Measurements from ENCODE around the gene SLC34A2.

SLC34A2 gene

DNA sequence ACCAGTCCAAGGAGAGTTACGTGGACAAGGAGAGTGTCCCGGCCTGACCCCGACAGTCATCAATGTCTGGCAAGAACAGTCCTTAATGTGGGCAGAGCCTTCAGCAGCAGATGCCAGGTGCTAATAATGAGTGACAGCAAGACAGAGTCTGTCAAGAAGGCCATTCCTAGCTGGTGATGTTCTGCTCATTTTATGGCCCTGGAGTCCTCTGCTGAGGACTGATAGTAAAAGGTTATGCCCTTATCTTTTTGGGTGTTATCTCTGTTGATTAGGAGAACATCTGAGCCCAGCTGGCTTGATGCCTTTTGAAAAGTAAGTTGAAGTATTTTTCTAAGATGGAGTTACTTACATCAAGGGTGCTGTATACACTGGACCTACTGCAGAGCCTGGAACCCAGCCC, 67.3 kb downstream of the SLC34A2 start:
- Histone ChIP-seq H3K4me3 (no peak overlapping the region), H3K27ac (no peak overlapping the region)
- no peak for DNase-seq (ENCODE audit: low spot score)
- TF ChIP-seq, protein P1, sequence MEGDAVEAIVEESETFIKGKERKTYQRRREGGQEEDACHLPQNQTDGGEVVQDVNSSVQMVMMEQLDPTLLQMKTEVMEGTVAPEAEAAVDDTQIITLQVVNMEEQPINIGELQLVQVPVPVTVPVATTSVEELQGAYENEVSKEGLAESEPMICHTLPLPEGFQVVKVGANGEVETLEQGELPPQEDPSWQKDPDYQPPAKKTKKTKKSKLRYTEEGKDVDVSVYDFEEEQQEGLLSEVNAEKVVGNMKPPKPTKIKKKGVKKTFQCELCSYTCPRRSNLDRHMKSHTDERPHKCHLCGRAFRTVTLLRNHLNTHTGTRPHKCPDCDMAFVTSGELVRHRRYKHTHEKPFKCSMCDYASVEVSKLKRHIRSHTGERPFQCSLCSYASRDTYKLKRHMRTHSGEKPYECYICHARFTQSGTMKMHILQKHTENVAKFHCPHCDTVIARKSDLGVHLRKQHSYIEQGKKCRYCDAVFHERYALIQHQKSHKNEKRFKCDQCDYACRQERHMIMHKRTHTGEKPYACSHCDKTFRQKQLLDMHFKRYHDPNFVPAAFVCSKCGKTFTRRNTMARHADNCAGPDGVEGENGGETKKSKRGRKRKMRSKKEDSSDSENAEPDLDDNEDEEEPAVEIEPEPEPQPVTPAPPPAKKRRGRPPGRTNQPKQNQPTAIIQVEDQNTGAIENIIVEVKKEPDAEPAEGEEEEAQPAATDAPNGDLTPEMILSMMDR (IDR thresholded peaks at IDR 0.05): no peak

DNA sequence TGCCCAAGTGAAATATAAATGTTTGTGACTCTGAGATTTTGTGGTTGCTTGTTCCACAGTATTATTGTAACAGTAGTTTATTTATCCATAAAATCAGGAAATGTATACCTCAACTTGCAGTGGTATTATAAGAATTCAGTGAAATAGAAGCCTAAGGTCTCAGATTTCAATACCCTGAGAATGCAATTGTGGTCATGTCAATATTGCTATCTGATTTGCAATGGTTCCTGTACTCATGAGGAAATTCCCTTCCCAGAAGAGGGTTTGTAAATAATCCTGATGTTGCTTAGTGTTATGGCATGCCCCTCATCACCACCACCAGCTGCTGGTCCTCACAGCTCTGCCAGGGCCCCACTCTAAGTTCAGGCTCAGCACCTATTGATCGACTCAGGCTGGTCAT, 67.8 kb downstream of the SLC34A2 start:
- Histone ChIP-seq H3K27ac (no peak overlapping the region), H3K4me3 (no peak overlapping the region)
- TF ChIP-seq, protein P1 (IDR thresholded peaks at IDR 0.05): no peak
- no peak for DNase-seq (ENCODE audit: low spot score)

DNA sequence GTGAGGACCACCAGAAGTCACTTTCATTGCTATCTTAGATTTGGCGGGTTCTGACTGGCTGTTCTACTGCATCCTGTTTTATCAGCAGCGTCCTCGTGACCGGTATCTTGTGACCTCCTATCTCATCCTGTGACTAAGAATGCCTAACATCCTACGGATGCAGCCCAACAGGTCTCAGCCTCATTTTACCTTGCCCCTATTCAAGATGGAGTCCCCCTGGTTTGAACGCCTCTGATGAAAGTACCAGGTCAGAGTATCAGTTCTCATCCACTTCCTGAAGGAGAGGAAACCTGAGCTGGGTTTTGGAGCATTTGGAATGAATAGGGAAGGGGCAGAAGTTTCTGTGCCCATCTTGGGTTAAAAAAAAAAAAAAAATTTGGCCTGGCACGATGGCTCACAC, 70.2 kb downstream of the SLC34A2 start:
- DNase-seq (ENCODE audit: low spot score): no peak
- no peak overlapping the region for H3K27ac ChIP-seq
- no peak overlapping the region for H3K4me3 ChIP-seq
- TF ChIP-seq, protein P1 (IDR thresholded peaks at IDR 0.05): no peak

DNA sequence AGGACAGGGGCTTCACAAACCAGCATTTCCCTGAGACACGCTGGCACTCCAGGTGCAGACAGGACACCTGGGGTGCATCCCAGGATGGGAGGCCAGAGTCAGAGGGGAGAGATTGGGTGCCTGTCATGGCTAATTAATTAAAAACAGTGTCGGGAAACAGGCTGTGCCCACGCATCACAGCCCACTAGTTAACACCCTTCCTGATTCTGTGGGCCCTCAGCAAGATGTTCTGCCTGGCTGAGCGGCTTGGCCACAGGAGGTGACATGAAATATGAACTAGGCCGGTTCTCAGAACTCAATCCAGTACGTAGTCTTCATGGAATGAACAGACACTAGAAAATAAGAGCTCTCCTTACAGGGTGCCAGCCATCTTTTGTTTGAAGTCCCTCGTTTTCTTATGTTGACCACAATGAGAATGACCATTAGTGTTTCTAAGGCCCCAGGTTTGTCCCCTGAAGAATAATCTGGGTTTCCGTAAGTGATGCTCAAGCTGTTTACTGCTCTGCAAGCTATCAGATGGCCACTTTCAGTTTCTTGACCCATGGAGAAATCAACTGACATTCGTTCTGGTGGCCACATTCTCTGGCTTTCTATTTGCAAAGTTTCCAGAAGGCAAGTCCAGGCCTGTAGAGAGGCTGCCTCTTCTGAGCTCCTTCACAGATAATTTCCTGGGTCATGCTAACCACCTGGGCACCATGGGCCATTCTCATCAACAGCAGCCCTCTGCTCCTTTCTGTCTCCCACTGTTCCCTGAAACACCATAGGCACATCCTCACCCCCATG, 72.3 kb downstream of the SLC34A2 start:
- TF ChIP-seq, protein P1 (IDR thresholded peaks at IDR 0.05): no peak
- H3K27ac ChIP-seq: no peak overlapping the region
- no peak overlapping the region for H3K4me3 ChIP-seq
- DNase-seq (ENCODE audit: low spot score): no peak

Data from coronary artery (tissue), 2 donors.